Smooth muscle cell (in vitro differentiated cells): ENCODE measurements around the gene ZNHIT1. TPM values are rescaled to one million over a fixed set of nuclear protein-coding genes. Genes with fewer than 3 reads are reported as not detected.

ENCODE experiments used
- DNase-seq: peaks from one replicate; lab custom pipeline; 2025; ENCODE audit not compliant: unreplicated experiment; lab: John Stamatoyannopoulos, UW
- H2AFZ ChIP-seq: fragments of 200-600 bp; sonication (generic); 2 replicates; pipeline ENCODE4 v1.6.0; 2016; ENCODE audit warnings: antibody characterized with exemption, low read depth, mild to moderate bottlenecking
- H3F3A ChIP-seq: fragments of 200-600 bp; sonication (generic); 2 replicates; pipeline ENCODE4 v1.6.0; 2017; ENCODE audit warnings: antibody characterized with exemption, low read depth
- H3K27ac ChIP-seq: fragments of 200-600 bp; sonication (generic); 2 replicates; pipeline ENCODE4 v1.5.1; 2016; ENCODE audit warnings: low read depth, mild to moderate bottlenecking
- H3K27me3 ChIP-seq: fragments of 200-600 bp; sonication (generic); 2 replicates; pipeline ENCODE4 v1.6.1; 2016; ENCODE audit warnings: low read depth, mild to moderate bottlenecking
- H3K36me3 ChIP-seq: fragments of 200-600 bp; sonication (generic); 2 replicates; pipeline ENCODE4 v1.5.1; 2016; ENCODE audit warnings: low read depth
- H3K4me1 ChIP-seq: fragments of 200-600 bp; sonication (generic); 2 replicates; pipeline ENCODE4 v1.5.1; 2016; ENCODE audit warnings: low read depth
- H3K4me2 ChIP-seq: fragments of 200-600 bp; sonication (generic); 2 replicates; pipeline ENCODE4 v1.6.0; 2016; ENCODE audit warnings: mild to moderate bottlenecking
- H3K4me3 ChIP-seq: fragments of 200-600 bp; sonication (generic); 2 replicates; pipeline ENCODE4 v1.5.1; 2016; ENCODE audit warnings: mild to moderate bottlenecking
- H3K79me2 ChIP-seq: fragments of 200-600 bp; sonication (generic); 2 replicates; pipeline ENCODE4 v1.6.0; 2016; ENCODE audit warnings: low read depth, mild to moderate bottlenecking
- H3K9ac ChIP-seq: fragments of 200-600 bp; sonication (generic); 2 replicates; pipeline ENCODE4 v1.6.0; 2016; ENCODE audit warnings: low read depth
- H3K9me3 ChIP-seq: fragments of 200-600 bp; sonication (generic); replicated peaks from 2 replicates; pipeline ENCODE4 v1.5.1; 2016; ENCODE audit warnings: low read depth
- H4K20me1 ChIP-seq: fragments of 200-600 bp; sonication (generic); 2 replicates; pipeline ENCODE4 v1.6.0; 2016; ENCODE audit warnings: low read depth
- CTCF ChIP-seq: fragments of 200-600 bp; sonication (generic); IDR thresholded peaks from 2 replicates; pipeline ENCODE4 v1.5.1; 2017; ENCODE audit warnings: borderline replicate concordance, mild to moderate bottlenecking, antibody characterized with exemption; ENCODE audit not compliant: insufficient read depth, poor library complexity, severe bottlenecking
- WGBS: methylation state at CpG from one replicate; pipeline ENCODE4 v1.1.7; 2016; ENCODE audit warnings: low lambda C conversion rate; 5-methylcytosine and 5-hydroxymethylcytosine counted together
- polyA plus RNA-seq: library from polyadenylated mRNA; unstranded; fragments of >200 nt; fragmentation: Nextera tagmentation; extraction: Ambion mirVana; gene quantifications from 2 replicates; pipeline ENCODE4 v1.2.1, GENCODE V29; 2016
- total RNA-seq: library from RNA; depleted of rRNA; stranded (reverse); fragments of >200 nt; gene quantifications from 2 replicates; pipeline ENCODE4 v1.2.3, GENCODE V29; 2014

ZNHIT1 gene
- total and polyA plus RNA-seq, 2 experiments from 2014 or later: 100 to 123 TPM

GRCh38 chr7:101237206-101238067, 19.5 kb downstream of the ZNHIT1 start, which contains the start of gene CLDN15:
CLDN15 (minus strand) TSS chr7:101237802; CDS start chr7:101237581, 221 bp downstream.
- Histone ChIP-seq H3K27ac (no peak within 1 kb of the TSS), H3K4me1 (no peaks in the 10 kb centered on the region), H3K79me2 (peaks cover 6% of the 10 kb centered on the region), H3K4me3 (no peak within 1 kb of the TSS), H4K20me1 (peaks cover 8% of the 10 kb centered on the region), H3K9me3 (no peaks in the 10 kb centered on the region), H3K36me3 (no peaks in the 10 kb centered on the region), H3K4me2 (no peak within 1 kb of the TSS), H3K9ac (no peak within 1 kb of the TSS), H3F3A (peaks cover 2% of the 10 kb centered on the region), H3K27me3 (no peaks in the 10 kb centered on the region), H2AFZ (no peak within 1 kb of the TSS)
- no peak for TF ChIP-seq CTCF
- no peak for DNase-seq
- WGBS: 93% methylated on average over 25 of the region's 31 CpGs

- DNase-seq: no peak
- Histone ChIP-seq H3K9ac (no peak overlapping the region), H3K79me2 (peaks cover 17% of the 10 kb centered on the region), H4K20me1 (peaks cover 8% of the 10 kb centered on the region), H3K27ac (no peak overlapping the region), H3K9me3 (no peaks in the 10 kb centered on the region), H3K36me3 (no peaks in the 10 kb centered on the region), H3K4me3 (no peak overlapping the region), H3K27me3 (no peaks in the 10 kb centered on the region), H3F3A (peaks cover 2% of the 10 kb centered on the region), H3K4me1 (no peaks in the 10 kb centered on the region), H2AFZ (no peak overlapping the region), H3K4me2 (no peak overlapping the region)
- WGBS: 81% methylated on average over 24 of the region's 28 CpGs
- TF ChIP-seq CTCF: no peak
Observed at GRCh38 chr7:101238226-101239182, 20.5 kb downstream of the ZNHIT1 start.

- Histone ChIP-seq H3K27ac (no peak overlapping the region), H3K4me1 (no peaks in the 10 kb centered on the region), H3K9me3 (no peaks in the 10 kb centered on the region), H3K4me3 (no peak overlapping the region), H3K9ac (no peak overlapping the region), H3F3A (peaks cover 2% of the 10 kb centered on the region), H3K4me2 (no peak overlapping the region), H3K27me3 (no peaks in the 10 kb centered on the region), H3K79me2 (peaks cover 19% of the 10 kb centered on the region), H3K36me3 (no peaks in the 10 kb centered on the region), H4K20me1 (peaks cover 8% of the 10 kb centered on the region), H2AFZ (no peak overlapping the region)
- 92% methylated on average over 24 of the region's 27 CpGs for WGBS
- TF ChIP-seq CTCF: no peak
- DNase-seq: no peak
Observed at GRCh38 chr7:101239191-101239950, 21.4 kb downstream of the ZNHIT1 start.
